Right kidney (tissue), 1 donor: ENCODE measurements around the gene ARID2.

Experiments
- DNase-seq: peaks from one replicate; pipeline ENCODE4 v3.0.0-alpha.2; 2016

Gene ARID2

DNA sequence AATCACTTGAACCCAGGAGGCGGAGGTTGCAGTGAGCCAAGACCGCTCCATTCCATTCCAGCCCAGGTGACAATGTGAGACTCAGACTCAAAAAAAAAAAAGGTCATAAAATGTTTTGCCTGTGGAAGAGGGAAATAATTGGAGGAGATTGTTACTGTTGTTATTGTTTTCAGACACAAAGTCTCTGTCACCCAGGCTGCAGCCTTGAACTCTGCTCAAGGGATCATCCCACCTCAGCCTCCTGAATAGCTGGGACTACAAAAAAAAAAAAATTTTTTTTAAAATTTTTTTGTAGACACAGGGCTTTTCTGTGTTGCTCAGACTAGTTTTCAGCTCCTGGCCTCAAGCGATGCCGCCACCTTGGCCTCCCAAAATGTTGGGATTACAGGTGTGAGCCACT is 33.9 kb downstream of the ARID2 start:
- DNase-seq = no peak

DNA sequence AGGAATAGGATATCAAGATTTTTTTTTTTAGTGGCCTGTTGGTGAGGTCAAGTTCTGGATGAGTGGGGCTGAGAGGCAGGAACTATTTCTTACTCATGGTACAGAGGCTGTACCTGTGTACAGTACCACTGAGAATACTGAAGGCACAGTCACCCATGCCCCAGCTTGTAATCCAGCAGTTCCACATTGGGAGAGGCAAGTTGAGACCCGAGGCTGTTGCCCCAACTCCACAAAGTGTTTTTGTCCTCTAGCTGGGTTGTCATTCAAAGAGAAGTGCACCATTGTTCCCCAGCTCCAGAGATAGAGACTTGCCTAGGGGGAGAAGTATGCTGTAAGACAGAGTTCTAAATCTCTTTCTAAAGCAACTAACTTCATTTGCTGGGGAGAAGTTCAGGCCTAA is 38.7 kb downstream of the ARID2 start:
- no peak for DNase-seq

DNA sequence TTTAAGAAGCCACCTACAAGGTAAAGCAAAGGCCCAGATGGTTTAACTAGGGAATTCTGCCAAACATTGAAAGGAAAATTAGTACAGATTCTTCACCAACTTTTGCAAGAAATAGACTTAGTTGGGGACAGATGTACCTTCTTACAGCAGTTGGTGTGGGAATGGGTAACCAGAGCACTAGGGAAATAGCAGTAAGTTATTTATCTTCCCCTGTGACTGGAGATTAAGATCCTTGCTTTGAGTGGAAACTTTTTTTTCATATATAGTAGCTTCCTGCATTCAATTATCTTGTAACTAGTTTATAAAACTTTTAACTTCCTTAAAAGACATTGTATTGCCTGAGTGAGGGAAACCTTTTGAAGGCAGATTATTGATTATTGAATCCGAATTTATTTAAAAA is 44.2 kb downstream of the ARID2 start:
- no peak for DNase-seq

DNA sequence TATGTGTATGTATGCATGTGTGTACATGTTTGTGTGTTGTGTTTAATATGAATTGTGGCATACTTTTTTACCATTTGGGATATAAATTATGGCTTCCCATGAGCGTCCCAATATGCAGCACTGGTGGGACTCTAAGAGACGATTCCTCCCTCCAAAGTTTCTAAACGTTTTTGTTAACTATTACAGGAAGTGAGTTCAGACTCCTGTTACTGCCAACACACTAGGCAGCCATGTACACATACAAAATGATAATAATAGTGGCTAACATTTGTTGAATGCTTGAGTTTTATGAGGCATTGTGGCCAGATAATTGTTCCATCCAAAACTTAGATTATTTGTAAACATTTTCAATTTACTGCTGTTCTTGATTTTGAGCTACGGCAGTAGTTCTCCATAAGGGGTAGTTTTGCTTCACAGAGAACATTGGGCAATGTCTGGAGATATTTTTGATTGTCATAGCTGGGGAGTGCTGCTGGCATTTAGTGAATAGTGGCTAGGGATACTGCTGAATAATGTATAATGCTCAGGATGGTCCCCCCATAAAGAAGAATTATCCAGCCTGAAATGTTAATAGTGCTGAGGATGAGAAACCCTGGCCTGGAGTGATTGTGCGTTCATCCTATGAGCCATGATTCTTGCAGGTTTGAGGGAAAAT is 45.1 kb downstream of the ARID2 start:
- DNase-seq = no peak

DNA sequence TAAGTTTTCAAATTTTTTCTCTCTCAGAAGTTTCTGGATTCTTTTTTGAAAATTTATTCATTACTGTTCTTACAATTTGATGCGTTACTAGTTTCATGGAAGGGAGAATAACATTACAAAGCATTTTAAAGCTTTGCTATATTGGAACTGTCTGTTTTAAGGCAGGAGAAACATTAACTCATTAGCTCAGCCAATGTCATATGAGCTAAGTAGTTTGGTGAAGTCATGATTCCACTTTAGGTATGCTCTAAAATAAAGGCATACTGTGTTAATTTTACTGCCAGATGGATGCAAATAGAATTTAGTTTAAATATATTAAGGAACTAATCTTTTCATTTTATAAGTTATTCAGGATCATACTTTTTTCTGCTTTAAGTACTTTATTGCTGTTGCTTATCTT is 46.0 kb downstream of the ARID2 start:
- no peak for DNase-seq

DNA sequence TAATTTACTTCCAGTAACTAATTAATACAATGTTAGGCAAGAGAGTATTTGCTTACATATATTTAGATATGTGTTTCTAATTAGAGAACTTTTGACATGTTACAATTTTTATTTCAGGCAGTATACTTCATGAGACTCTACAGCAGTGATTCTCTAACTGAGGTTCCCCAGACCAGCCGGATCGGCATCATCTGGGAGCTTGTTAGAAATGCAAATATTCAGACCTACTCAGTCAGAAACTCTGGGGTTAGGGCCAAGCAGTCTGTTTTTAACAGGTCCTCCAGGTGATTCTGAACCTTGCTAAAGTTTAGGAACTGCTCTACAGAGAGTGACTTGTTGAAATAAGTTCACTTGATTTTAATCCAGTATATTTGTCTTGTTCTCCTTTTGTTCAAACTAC is 46.5 kb downstream of the ARID2 start:
- no peak for DNase-seq

DNA sequence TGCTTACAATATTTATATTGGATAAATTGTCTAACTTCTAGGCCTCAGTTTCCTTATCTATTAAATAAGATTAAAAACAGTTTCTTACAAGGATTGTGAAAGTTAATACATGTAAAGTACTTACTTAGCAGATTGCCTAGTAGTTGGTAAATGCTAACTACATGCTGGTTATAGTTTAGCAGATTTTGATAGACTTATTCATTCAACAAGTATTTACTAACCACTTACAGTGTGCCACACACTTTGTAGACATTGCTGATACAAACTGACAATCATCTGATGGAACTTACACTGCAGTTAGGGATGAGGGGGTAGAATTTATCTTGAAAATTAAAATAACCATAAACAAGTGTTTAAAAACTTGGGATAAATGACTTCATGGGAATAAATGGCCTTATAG is 50.4 kb downstream of the ARID2 start:
- no peak for DNase-seq

DNA sequence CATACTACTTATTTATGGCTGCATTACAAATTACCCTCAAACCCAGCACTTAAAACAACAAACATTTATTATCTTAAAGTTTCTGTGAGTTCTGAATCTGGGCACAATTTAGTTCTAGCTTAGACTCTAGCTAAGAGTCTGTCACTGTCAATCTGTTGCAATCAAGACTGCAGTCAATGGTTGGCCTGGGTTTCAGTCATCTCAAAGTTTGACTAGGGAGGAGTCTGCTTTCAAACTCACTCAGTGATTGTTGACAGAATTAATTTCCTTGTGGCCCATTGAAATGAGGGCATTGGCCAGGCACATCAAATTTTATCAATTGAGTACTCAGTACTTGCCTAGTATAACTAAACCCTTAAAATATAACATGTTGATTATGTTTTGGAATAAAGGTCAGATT is 51.6 kb downstream of the ARID2 start:
- no peak for DNase-seq

DNA sequence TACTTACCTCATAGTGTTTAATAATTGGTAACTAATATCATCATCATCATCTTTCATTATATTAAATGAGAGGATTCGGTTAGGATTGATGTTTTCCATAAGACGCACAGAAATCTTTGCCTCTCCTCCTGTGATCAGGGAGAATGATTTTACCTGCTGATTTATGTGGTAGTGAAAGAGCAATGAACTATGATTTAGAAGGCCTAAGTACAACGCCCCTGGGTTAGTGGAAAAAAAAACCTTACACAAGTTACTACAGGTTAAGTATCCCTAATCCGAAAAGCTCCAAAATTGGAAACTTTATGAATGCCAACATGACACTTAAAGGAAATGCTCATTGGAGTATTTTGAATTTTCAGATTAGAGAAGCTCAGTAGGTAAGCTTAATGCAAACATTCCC is 55.8 kb downstream of the ARID2 start:
- DNase-seq = no peak

DNA sequence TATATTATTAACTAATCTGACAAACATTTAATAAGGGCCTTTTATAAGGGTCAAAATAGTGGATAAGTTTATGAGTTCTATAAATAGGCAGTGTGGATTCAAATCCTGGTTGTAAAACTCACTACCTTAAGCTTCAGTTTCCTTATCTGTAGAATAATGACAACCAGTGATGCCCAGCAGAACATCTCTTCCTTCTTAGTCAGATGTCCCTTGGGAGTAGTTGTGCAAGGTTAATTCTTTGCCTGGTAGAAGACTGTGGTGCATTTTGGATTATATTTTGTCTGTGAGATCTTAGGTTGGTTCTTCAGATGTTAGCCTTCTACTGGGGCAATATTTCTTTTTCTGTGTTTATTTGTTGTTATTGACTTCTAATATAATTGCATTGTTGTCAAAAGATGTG is 59.5 kb downstream of the ARID2 start:
- no peak for DNase-seq

DNA sequence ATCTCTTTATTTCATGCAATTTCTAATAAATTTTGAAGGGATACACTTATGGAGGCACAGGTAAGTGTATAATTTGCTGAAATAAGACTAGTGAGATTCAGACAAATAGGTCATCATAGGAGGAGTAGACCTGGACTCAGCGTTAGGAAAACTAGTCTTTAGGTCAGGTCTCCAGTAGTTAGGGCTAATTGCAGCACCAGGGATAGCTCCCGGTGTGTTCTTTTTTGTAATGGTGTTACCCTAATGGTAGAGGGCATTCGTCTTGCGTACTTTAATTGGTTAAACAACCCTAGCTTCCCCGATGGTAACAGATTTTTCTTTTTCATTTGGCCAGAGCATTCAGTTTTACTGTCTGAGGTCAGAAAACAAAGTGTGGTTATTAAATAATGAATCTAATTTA is 64.9 kb downstream of the ARID2 start:
- DNase-seq = no peak

DNA sequence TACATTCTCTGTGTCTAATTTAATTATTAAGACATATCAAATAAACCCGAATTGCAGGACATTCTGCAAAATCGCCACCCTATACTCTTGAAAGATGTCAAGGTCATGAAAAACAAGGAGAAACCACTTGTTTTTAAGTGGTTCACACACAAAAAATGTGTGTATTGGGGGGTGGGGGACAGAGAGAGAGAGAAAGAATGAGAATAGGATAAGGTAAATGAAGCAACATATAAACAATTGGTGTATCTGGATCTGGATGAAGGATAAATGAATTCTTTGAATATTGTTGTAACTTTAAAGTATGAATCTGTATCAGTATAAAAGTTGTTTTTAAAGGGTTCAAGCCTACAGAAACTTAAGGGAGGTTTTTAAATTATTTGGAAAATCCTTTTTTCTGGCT is 72.1 kb downstream of the ARID2 start:
- no peak for DNase-seq

DNA sequence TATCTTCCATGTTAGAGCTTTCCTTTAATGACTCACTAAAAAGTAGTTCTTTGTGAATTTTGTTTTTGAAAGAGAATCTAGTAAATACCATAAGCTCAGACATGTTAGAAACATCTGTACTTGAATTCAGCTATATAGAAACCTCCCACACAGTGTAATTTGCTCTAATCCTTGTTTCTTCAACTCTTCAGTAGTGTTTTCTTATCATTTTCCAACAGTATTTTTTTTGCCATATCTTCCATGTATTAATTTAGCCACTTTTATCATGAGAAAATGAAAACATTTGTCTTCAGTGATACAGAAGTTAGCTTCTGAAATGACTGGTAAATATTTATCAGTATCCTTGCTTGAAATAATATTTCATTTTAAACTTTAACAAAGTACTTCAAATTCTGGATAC is 73.6 kb downstream of the ARID2 start:
- DNase-seq = no peak

DNA sequence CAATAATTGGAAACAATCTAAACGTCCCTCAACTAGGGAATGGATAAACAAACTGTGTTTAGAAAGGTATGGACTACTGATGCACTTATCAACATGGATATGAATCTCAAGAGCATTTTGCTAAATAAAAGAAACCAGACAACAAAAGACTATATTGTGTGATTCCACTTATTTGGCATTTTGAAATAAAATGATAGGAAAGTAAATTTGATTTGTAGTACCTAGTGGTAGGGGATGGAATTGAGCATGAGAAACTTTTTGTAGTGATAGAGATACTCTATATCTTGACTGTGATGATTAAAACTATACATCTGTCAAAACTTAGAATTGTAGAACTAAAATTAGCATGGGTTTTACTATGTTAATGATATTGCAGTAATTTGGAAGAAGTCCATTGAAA is 87.1 kb downstream of the ARID2 start:
- DNase-seq = no peak

DNA sequence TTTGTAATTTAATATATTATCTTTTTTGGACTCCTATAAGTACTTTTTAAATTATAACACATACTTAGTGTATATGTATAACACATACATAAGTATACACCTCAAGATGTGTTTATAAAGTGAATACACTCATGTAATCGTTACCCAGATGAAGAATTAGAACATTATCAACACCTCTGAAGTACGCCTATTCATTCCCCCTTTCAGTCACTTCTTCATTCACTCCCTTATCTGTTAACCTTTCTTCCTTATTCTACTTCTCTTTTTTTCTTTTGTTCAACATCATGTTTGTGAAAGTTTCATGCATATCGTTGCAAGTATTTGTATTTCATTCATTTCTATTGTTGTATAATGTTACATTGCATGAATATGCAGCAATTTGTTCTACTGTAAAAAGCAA is 98.5 kb downstream of the ARID2 start:
- DNase-seq = no peak

DNA sequence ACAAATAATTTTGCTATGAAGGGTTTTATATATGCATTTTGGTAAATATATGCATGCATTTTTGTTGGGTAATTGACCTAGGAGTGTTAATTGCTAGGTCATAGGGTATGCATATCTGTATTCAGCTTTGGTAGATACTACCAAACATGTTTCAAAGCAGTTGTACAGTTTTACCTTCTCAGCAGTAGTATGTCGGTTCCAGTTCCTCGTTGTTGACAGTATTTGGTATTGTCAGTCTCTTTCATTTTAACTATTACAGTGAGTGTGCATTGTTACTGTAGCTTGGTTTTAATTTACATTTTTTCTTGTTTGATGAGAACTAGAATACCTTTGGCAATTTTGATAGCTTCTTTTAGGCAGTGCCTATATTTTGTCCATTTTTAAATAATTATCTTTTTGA is 98.9 kb downstream of the ARID2 start:
- no peak for DNase-seq

DNA sequence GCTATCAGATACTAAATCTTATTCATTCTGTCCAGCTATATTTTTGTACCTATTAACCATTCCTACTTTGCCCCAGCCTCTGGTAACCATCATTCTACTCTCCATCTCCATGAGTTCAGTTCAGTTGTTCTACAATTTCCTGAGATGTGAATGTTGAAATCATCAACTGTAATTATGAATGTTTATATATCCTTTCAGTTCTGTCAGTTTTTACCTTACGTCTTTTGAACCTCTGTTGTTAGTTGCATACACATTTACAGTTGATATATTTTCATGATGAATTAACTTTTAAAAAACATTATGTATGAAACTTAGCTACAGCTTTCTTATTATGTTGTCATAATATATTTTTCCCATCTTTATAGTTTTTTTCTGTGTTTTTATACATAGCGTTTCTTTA is 102.1 kb downstream of the ARID2 start:
- DNase-seq = no peak

DNA sequence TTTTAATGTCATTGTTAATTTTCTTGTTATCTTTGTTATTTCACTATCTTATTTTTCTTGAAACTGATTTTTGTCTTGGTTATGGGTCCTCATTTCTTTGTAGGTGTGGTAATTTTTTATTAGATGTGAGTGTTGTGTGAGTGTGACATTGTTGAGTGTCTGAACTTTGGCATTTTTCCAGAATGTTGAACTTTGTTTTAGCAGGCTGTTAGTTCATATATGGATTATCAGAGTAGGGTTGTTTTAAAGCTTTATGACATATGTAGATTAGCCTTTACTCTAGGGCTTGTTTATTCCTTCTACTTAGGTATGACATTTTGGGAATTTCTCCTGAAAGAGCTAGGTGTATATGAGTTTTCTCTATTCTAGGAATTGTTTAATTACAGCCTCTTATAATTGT is 103.9 kb downstream of the ARID2 start:
- no peak for DNase-seq

DNA sequence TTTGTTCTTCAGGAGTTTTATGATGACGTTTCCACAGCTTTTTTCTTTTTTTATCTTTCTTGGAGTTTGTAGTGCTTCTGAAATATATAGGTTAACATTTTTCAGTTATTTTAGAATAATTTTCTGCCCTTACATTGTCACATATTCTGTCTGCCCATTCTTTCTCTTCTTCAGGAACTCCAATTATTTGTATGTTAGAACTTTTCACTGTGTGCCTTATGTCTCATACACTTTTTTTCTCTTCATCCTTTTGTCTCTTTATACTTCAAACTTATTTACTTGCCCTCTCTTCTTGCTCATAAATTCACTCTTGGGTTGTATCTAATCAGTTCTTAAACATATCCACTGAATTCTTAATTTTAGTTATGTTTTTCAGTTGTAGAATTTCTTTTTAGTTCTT is 105.3 kb downstream of the ARID2 start:
- DNase-seq = no peak

DNA sequence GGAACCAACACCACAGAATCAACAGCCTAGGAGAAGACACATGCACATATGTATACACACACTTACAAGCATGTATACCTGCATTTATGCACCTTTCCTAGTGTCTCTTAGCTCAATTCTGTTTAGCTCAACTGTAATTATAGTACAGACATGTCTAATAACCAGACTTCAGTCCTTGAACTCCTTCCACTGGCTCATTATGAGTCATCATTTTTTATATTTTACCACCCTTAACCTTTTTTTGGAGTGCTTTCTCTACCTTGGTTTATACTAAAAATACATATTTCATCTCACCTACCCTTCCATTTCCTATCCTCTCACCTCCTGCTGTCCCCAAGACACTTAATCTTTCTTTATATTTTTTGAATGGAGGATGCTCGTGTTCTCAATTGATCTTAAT is 110.4 kb downstream of the ARID2 start:
- DNase-seq = no peak

DNA sequence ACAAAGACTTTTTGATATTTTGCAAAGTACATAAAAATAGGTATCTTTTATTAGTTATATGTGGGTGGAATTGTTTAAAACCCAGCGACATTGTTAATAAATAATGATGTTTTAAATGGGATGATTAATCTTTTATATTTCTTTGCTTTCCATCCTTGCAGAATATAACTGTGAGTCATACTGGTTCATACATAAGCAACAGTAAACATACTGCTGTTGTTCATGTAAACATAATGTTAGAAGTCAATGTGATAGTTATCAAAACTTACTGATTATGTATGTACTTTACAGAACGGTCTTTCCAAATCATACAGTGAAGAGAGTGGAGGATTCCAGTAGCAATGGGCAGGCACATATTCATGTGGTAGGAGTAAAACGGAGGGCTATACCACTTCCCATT is 119.8 kb downstream of the ARID2 start:
- no peak for DNase-seq

DNA sequence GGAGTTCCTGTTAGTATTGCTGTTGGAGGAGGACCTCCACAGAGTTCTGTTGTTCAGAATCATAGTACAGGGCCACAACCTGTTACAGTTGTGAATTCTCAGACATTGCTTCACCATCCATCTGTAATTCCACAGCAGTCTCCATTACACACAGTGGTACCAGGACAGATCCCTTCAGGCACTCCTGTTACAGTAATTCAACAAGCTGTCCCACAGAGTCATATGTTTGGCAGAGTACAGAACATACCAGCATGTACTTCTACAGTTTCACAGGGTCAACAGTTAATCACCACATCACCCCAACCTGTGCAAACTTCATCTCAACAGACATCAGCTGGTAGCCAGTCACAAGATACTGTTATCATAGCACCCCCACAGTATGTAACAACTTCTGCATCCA is 120.8 kb downstream of the ARID2 start:
- no peak for DNase-seq

DNA sequence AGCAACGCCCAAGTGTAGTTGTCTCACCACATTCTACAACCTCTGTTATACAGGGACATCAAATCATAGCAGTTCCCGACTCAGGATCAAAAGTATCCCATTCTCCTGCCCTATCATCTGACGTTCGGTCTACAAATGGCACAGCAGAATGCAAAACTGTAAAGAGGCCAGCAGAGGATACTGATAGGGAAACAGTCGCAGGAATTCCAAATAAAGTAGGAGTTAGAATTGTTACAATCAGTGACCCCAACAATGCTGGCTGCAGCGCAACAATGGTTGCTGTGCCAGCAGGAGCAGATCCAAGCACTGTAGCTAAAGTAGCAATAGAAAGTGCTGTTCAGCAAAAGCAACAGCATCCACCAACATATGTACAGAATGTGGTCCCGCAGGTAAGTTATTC is 123.0 kb downstream of the ARID2 start:
- no peak for DNase-seq

DNA sequence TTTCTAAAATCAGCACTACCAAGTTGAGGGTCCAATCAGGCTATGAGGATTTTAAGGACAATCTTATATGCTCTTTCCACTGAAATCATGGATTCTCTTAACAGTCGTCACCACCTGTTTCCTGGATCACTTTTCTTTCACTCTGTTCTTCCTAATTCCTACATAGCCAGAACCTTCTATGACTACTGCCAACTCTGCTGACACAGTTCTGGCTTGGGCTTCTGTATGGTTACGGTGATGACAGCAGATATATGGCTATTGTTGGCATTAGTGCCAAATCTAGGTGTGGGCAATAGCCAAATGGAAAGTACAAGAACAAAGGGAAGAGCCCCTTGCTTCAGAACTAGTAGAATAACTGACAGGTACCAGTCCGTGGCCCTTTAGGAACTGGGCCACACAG is 124.0 kb downstream of the ARID2 start:
- no peak for DNase-seq

DNA sequence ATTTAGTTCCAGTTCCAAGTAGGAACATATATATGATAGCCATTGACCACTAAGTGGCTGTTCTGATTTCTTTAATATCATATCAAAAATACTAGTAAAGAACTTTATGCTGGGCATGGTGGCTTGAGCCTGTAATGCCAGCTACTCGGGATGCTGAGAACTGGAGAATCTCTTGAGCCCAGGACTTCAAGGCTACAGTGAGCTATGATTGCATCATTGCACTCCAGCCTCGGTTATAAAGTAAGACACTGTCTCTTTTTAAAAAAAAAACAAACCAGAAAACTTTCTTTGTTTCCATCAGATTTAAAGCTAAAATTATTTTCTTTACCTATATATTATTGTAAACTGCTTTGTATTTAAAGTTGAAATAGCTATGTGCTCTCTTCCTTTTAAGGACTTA is 133.8 kb downstream of the ARID2 start:
- no peak for DNase-seq
